KG1 (cell line): ENCODE measurements around the gene TUT1.
A peak's percentile ranks its signal among the peaks of the same experiment; 100 is the strongest.
"Not testable (repeated sequence)": the region's sequence is repeated elsewhere in the genome, so short reads cannot be mapped to it uniquely, and the experiment has no call there.

ENCODE experiments used
- DNase-seq: peaks from one replicate; lab custom pipeline; 2025; lab: John Stamatoyannopoulos, UW

TUT1 gene

GRCh38 chr11:62603776-62604299 is 12.5 kb upstream of the TUT1 start:
- no peak for DNase-seq

- DNase-seq: no peak
These were observed 11.7 kb upstream of the TUT1 start for GRCh38 chr11:62603072-62603408.

DNA sequence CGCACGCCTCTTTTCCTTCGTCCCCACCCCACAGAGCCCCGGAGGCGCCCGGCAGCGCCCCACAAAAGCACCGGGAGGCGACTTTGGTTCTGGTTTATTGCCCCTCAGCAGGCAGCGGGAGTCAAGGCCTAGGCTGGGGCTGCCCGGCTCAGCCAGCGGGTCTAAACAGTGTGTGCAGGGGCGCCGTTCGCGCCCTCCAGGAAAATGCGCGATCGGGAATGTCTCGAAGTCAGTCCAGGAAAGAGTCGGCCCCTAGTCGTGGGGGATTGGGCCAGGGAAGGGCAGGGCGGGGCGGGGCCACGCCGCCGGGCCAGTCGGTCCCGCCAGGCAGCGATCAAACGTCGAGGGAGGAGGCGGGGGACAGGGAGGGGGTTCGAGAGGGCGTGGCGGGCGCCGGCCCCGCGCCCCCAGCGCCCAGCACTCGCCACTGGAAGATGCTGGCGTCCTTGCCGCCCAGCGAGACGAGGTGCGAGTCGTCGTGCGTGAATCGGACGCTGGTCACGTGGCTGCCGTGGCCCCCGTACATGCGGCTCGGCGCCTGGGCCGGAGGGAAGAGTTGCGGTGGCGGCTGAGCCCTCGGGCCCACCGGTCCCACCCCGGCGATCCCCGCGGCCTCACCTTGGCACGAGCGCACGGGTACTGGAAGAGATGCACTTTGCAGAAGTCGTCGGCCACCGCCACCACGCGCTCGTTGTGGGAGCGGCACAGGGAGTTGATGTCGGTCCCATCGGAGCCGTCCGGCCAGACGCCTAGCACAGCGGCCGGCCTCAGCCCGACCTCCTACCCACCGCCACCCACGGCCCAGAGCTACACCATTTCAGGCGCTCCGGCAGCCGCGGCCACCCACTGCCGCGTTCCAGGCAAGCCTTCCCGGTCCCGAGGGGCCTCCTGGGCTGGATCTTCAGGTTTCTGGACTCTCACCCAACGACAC is 11.1 kb upstream of the TUT1 start:
- no peak for DNase-seq

DNA sequence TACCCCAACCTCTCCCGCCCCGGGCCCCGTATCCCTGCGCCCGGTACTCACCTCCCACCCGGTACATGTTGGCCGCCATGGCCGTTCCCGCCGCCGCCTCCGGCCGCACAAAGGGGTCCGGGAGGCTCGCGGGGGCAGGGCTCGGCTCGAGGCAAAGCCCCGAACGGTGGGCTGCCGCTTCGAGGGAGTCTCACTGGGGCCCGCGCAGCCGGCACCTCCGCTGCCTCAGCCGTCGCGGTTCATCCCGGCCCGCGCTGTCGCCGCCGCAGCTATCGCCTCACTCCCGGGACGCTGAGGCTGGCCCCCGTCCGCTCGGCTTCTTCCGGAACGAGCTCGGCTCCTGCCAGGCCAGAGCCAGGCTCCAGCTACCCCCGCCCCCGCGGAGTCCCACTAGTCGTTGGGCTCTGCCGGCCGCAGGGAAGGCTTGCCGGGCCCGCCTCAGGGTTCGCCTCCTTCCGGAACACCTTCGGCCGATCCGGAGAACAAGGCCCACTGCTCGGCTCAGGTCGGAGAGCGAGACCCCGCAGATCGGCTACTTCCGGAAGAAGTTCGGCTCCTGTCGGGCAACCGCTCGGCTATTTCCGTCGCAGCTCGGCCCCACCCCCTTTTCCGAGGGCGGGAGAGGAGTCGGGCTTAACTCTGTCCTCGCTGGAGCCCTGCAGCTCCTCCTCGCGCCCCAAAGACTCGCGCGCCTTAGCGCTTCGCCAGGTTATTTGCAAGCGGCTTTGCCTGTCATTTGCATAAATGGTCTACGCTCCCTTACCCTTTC is 10.2 kb upstream of the TUT1 start, which contains the start of gene MTA2:
Gene MTA2, minus strand, starts transcription at position 494 of the 769 bp plus-strand sequence. Its CDS starts 415 bp downstream, at position 79.
- peak; percentile 98 for DNase-seq

DNA sequence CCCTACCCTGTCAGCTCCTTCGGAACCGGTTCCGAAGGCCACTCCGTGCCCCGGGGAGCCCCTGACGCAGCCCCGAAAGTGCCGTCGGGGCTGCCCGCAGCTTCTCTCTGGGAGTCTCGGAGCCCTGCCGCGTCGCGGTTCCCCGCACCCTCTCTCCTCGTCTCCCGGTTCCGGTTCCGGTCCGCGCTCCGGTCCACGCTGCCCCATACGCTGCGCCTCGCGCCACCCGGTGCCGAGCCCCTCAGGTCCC is 9.7 kb upstream of the TUT1 start:
- no peak for DNase-seq

- DNase-seq: peak; percentile 34
These were observed 9.2 kb upstream of the TUT1 start for GRCh38 chr11:62600367-62601121.

- no peak for DNase-seq
These were observed 8.6 kb upstream of the TUT1 start for GRCh38 chr11:62599901-62600300.

GRCh38 chr11:62599069-62599696 is 7.9 kb upstream of the TUT1 start:
- peak; percentile 99 for DNase-seq

GRCh38 chr11:62595124-62595523 is 3.8 kb upstream of the TUT1 start:
- no peak for DNase-seq

GRCh38 chr11:62593434-62594044 is 2.2 kb upstream of the TUT1 start:
- DNase-seq: peak; percentile 48

DNA sequence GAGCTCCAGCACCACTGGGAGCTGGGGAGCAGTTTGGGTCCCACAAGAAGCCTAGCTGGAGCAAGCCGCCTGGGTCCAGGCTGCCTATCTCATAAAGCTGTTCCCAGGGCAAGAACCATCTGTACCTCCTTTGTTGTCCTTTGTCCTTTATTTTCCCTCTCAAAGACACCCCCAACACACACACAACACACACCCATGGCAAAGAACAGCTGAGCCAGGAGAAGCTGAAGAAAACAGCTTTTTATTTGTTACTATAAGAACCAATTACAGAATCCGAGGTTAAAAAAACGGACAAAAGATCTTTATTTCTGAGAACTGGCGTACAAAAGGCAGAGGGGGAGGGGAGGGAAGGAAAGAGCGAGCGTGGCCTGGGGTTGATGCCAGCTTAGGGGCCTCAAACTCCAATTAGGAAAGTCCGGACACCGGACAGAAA is 1.7 kb upstream of the TUT1 start:
- no peak for DNase-seq

DNA sequence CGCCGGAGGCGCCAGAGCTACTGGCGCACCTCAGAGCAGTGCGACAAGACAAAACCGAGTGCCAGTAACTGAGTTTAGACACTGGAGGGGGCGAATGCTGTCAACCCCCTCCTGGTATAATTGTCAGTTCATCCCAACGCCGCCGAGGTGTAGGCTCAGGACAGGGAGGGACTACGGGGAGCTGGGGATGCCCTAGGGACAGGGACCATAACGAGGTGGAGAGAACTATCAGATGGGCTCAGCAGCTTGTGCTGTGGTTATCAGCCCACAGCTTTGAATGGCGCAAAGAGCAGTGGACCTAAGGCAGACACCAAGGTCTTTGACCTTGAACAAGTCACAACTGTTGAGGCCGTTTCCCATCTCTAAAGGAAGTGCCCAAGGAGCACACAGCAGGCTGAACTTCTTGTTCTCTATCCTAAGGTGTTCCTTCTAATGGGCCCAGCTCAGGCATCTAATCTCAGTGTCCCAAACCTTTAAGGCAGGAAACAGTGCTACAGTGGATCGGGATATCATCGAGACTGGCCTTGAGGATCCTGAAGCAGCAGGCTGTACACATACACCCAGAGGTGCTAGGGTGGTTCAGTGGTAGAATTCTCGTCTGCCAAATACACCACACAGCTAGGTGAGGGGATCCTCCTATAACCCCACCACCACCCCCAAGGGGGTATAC is 958 bp upstream of the TUT1 start:
- DNase-seq: no peak

GRCh38 chr11:62588966-62589637 is 2.2 kb downstream of the TUT1 start:
- DNase-seq: no peak

GRCh38 chr11:62585356-62585755 is 6.0 kb downstream of the TUT1 start:
- DNase-seq: not testable (repeated sequence)

- DNase-seq: not testable (repeated sequence)
These were observed 9.6 kb downstream of the TUT1 start for GRCh38 chr11:62581735-62582134.

GRCh38 chr11:62580959-62581715 is 10.2 kb downstream of the TUT1 start:
- no peak for DNase-seq

DNA sequence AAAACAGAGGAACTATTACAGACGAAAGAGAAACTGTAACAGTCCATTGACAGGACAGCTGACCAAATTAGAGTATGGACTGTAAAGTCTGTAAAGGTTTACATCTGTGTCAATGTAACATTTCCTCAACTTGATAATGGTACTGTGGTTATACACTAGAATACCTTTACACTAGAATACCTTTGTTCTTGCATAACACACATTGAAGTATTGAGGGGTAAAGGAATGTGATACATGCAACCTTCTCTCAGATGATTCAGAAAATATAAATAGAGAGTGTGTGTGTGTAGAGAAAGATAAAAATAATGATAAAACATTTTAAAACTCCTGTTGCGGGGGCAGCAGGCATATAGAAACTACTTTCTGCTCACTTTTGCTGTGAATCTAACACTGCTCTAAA is 12.1 kb downstream of the TUT1 start:
- no peak for DNase-seq

DNA sequence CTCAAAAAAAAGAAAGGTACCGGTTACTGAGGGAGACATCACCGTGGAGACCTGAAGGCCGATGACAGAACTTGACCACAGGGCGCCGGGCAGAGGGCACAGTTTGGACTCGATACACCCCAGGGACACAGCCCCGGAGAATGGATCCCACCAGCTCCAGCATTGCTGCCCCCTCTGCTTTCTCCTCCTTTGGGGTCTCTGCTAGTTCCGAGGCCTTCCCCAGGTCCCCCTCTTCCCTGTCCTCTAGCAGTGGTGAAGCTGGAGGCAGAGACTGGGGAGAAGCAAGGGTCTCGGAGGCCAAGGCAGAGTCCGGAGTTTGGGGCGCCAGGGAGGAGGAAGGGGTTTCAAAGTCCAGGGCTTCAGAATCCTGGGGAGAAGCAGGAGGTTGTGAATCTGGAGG is 12.8 kb downstream of the TUT1 start:
- no peak for DNase-seq

- no peak for DNase-seq
These were observed 14.1 kb downstream of the TUT1 start for GRCh38 chr11:62577046-62577714.
